ENCODE results near the gene SKIDA1. TPM values are rescaled to one million over a fixed set of nuclear protein-coding genes. Genes with fewer than 3 reads are reported as not detected.
A peak's percentile ranks its signal among the peaks of the same experiment; 100 is the strongest.

Gene SKIDA1
- total RNA-seq, 2 donors from 2014 or later: 0.78 to 1.3 TPM

DNA sequence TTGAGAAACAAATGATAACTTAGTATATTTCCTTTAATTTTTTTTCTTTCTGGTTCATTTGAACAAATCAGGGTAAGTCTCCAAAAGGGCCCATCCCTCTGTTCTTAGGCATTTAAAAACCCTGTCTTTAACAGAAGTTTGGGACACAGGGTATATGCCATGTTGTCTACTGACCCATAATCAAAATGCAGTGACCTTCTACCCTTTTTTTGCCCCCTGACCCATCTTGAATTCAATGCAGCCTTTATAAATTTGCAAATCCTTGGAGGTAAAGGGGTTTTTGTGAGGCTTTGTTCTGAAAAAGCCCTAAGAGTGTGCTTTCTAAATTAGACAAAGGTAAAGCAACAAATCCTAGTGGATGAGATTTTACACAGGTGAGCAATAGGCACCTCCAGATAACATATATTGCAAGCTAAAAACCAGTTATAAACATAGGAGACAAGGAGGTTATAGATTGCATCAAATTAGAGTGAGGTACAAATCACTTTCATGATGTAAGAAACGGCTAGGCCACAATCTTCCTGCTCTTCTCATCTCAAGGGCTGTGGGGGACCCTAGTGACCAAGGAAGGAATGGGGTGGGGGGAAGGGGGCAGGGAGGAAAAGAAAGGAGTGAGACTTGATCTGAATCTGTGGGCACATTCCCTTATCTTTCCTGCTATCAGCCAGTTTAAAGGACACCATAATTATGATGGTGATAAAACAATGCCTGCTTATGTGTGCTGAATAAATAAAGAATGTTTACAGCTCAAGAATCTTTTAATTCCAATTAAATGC, 2.7 kb downstream of the SKIDA1 start:
- ATAC-seq: no peak
- intact Hi-C loops (cut with DNase I): no loop called here
- WGBS, 2 donors: 67 to 77% methylated on average over 1 of the region's 1 CpG
- Histone ChIP-seq H3K27ac (no peak overlapping the region), H3K9me3 (no peaks in the 10 kb centered on the region), H3K36me3 (replicated peaks in 1 of 2; ENCODE audit: insufficient read depth in 1 of 2, low read depth in 2 of 2) (no peaks in the 10 kb centered on the region), H3K27me3 (no peaks in the 10 kb centered on the region), H3K4me3 (no peak overlapping the region), H3K4me1 (peaks cover 12% of the 10 kb centered on the region)
- no peak for DNase-seq
- no peak for TF ChIP-seq POLR2A (IDR thresholded peaks at IDR 0.05)
- TF ChIP-seq, protein P1, sequence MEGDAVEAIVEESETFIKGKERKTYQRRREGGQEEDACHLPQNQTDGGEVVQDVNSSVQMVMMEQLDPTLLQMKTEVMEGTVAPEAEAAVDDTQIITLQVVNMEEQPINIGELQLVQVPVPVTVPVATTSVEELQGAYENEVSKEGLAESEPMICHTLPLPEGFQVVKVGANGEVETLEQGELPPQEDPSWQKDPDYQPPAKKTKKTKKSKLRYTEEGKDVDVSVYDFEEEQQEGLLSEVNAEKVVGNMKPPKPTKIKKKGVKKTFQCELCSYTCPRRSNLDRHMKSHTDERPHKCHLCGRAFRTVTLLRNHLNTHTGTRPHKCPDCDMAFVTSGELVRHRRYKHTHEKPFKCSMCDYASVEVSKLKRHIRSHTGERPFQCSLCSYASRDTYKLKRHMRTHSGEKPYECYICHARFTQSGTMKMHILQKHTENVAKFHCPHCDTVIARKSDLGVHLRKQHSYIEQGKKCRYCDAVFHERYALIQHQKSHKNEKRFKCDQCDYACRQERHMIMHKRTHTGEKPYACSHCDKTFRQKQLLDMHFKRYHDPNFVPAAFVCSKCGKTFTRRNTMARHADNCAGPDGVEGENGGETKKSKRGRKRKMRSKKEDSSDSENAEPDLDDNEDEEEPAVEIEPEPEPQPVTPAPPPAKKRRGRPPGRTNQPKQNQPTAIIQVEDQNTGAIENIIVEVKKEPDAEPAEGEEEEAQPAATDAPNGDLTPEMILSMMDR (IDR thresholded peaks at IDR 0.05): no peak

- no peak for ATAC-seq
- TF ChIP-seq, protein P1 (IDR thresholded peaks at IDR 0.05): no peak
- TF ChIP-seq POLR2A (IDR thresholded peaks at IDR 0.05): no peak
- no peaks in the 10 kb centered on the region for H3K36me3 ChIP-seq (replicated peaks in 1 of 2; ENCODE audit: insufficient read depth in 1 of 2, low read depth in 2 of 2)
- peaks cover 18% of the 10 kb centered on the region for H3K4me1 ChIP-seq
- H3K9me3 ChIP-seq: no peaks in the 10 kb centered on the region
- H3K27me3 ChIP-seq: no peaks in the 10 kb centered on the region
- H3K27ac ChIP-seq: no peak overlapping the region
- intact Hi-C loops (cut with DNase I): no loop called here
- WGBS, 2 donors: 75 to 76% methylated on average over 4 of the region's 4 CpGs
- DNase-seq: no peak
- H3K4me3 ChIP-seq: no peak overlapping the region
These were observed 3.5 kb downstream of the SKIDA1 start for GRCh38 chr10:21521751-21522533.

GRCh38 chr10:21520949-21521348, 4.5 kb downstream of the SKIDA1 start:
- Histone ChIP-seq H3K9me3 (no peaks in the 10 kb centered on the region), H3K4me3 (no peak overlapping the region), H3K36me3 (replicated peaks in 1 of 2; ENCODE audit: insufficient read depth in 1 of 2, low read depth in 2 of 2) (no peaks in the 10 kb centered on the region), H3K4me1 (peaks cover 23% of the 10 kb centered on the region), H3K27ac (peak overlapping the region in 1 of 4 donors; percentile 76), H3K27me3 (no peaks in the 10 kb centered on the region)
- ATAC-seq (no peak), DNase-seq (no peak)
- WGBS, 2 donors: 51 to 65% methylated on average over 8 of the region's 8 CpGs
- TF ChIP-seq, protein P1 (IDR thresholded peaks at IDR 0.05): no peak
- no peak for TF ChIP-seq POLR2A (IDR thresholded peaks at IDR 0.05)
- intact Hi-C loops (cut with DNase I): no loop called here

DNA sequence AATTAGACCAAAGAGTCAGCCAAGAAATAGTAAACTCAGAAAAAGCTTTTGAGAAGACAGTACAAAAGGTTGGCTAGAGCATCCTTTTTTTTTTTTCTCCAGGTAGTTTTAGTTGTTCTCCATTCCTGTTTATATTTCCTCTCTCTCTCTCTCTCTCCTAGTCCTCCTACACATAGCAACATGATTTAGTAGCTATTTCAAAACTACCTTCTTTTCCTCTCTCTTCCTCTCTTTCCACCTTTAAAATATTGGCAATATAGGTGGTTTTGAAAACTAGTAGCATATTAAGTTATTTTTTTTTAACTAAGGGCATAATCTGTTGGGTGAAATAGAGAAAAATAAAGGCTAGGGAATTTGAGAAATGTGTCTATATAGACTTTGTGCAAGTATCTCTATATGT, 5.0 kb downstream of the SKIDA1 start:
- Histone ChIP-seq H3K27me3 (no peaks in the 10 kb centered on the region), H3K36me3 (replicated peaks in 1 of 2; ENCODE audit: insufficient read depth in 1 of 2, low read depth in 2 of 2) (no peaks in the 10 kb centered on the region), H3K9me3 (no peaks in the 10 kb centered on the region), H3K4me3 (no peak overlapping the region), H3K27ac (peak overlapping the region in 2 of 4 donors; percentile 71 to 76), H3K4me1 (peaks cover 27% of the 10 kb centered on the region)
- DNase-seq (no peak), ATAC-seq (no peak)
- intact Hi-C loops (cut with DNase I): no loop called here
- TF ChIP-seq, protein P1 (IDR thresholded peaks at IDR 0.05): no peak
- no peak for TF ChIP-seq POLR2A (IDR thresholded peaks at IDR 0.05)

All from body of pancreas (tissue), 4 donors.